Measurements from ENCODE around the gene ANKRD66.

Gene ANKRD66

GRCh38 chr6:46755865-46756264, 9.1 kb downstream of the ANKRD66 start:
- H3K4me1 ChIP-seq (ENCODE audit: insufficient read depth, low read length, poor library complexity, severe bottlenecking): no peaks in the 10 kb centered on the region
- TF ChIP-seq CTCF (conservative IDR thresholded peaks at IDR 0.05; ENCODE audit: low read length) (no peak), EZH2phosphoT487 (IDR thresholded peaks at IDR 0.05; ENCODE audit: borderline replicate concordance) (no peak)
- H4K20me1 ChIP-seq (ENCODE audit: insufficient read depth, low read length, poor library complexity, severe bottlenecking): no peaks in the 10 kb centered on the region
- H3K9me2 ChIP-seq (replicated peaks; ENCODE audit: low read depth, low read length): no peaks in the 10 kb centered on the region
- no peaks in the 10 kb centered on the region for H3K27me3 ChIP-seq (ENCODE audit: insufficient read depth, low read length, poor library complexity, severe bottlenecking)
- no peak overlapping the region for H3K4me2 ChIP-seq (ENCODE audit: low read depth, low read length, poor library complexity, severe bottlenecking)
- H3K36me3 ChIP-seq (ENCODE audit: insufficient read depth, low read length): no peaks in the 10 kb centered on the region
- no peaks in the 10 kb centered on the region for H3K79me2 ChIP-seq (ENCODE audit: insufficient read depth, low read length)
- H3K9me3 ChIP-seq (ENCODE audit: insufficient read depth, low read depth, low read length): no peaks in the 10 kb centered on the region
- H3K4me3 ChIP-seq (ENCODE audit: low read length, poor library complexity, severe bottlenecking): no peak overlapping the region
- no peak overlapping the region for H2AFZ ChIP-seq (ENCODE audit: low read length)
- H3K9ac ChIP-seq (ENCODE audit: low read depth, low read length, poor library complexity, severe bottlenecking): no peak overlapping the region
- no peaks in the 10 kb centered on the region for H3F3A ChIP-seq (ENCODE audit: low read depth)

GRCh38 chr6:46756469-46757213, 9.9 kb downstream of the ANKRD66 start:
- Histone ChIP-seq H3F3A (ENCODE audit: low read depth) (no peaks in the 10 kb centered on the region), H3K79me2 (ENCODE audit: insufficient read depth, low read length) (no peaks in the 10 kb centered on the region), H3K4me3 (ENCODE audit: low read length, poor library complexity, severe bottlenecking) (no peak overlapping the region), H3K27me3 (ENCODE audit: insufficient read depth, low read length, poor library complexity, severe bottlenecking) (no peaks in the 10 kb centered on the region), H3K9ac (ENCODE audit: low read depth, low read length, poor library complexity, severe bottlenecking) (no peak overlapping the region), H3K9me3 (ENCODE audit: insufficient read depth, low read depth, low read length) (no peaks in the 10 kb centered on the region), H4K20me1 (ENCODE audit: insufficient read depth, low read length, poor library complexity, severe bottlenecking) (no peaks in the 10 kb centered on the region), H3K9me2 (replicated peaks; ENCODE audit: low read depth, low read length) (no peaks in the 10 kb centered on the region), H3K4me2 (ENCODE audit: low read depth, low read length, poor library complexity, severe bottlenecking) (no peak overlapping the region), H3K36me3 (ENCODE audit: insufficient read depth, low read length) (no peaks in the 10 kb centered on the region), H2AFZ (ENCODE audit: low read length) (no peak overlapping the region), H3K4me1 (ENCODE audit: insufficient read depth, low read length, poor library complexity, severe bottlenecking) (no peaks in the 10 kb centered on the region)
- TF ChIP-seq EZH2phosphoT487 (IDR thresholded peaks at IDR 0.05; ENCODE audit: borderline replicate concordance) (no peak), CTCF (conservative IDR thresholded peaks at IDR 0.05; ENCODE audit: low read length) (no peak)

GRCh38 chr6:46757214-46757596, 10.5 kb downstream of the ANKRD66 start:
- Histone ChIP-seq H3K9me2 (replicated peaks; ENCODE audit: low read depth, low read length) (no peaks in the 10 kb centered on the region), H3K27me3 (ENCODE audit: insufficient read depth, low read length, poor library complexity, severe bottlenecking) (no peaks in the 10 kb centered on the region), H3K4me3 (ENCODE audit: low read length, poor library complexity, severe bottlenecking) (no peak overlapping the region), H3K4me1 (ENCODE audit: insufficient read depth, low read length, poor library complexity, severe bottlenecking) (no peaks in the 10 kb centered on the region), H3F3A (ENCODE audit: low read depth) (no peaks in the 10 kb centered on the region), H3K4me2 (ENCODE audit: low read depth, low read length, poor library complexity, severe bottlenecking) (no peak overlapping the region), H3K79me2 (ENCODE audit: insufficient read depth, low read length) (no peaks in the 10 kb centered on the region), H3K36me3 (ENCODE audit: insufficient read depth, low read length) (no peaks in the 10 kb centered on the region), H4K20me1 (ENCODE audit: insufficient read depth, low read length, poor library complexity, severe bottlenecking) (no peaks in the 10 kb centered on the region), H3K9me3 (ENCODE audit: insufficient read depth, low read depth, low read length) (no peaks in the 10 kb centered on the region), H3K9ac (ENCODE audit: low read depth, low read length, poor library complexity, severe bottlenecking) (no peak overlapping the region), H2AFZ (ENCODE audit: low read length) (no peak overlapping the region)
- TF ChIP-seq EZH2phosphoT487 (IDR thresholded peaks at IDR 0.05; ENCODE audit: borderline replicate concordance) (no peak), CTCF (conservative IDR thresholded peaks at IDR 0.05; ENCODE audit: low read length) (no peak)
